H9 (cell line): ENCODE measurements around the gene DKK3. TPM values are rescaled to one million over a fixed set of nuclear protein-coding genes. Genes with fewer than 3 reads are reported as not detected.

Experiments used
- DNase-seq: peaks from one replicate; pipeline ENCODE4 v3.0.0-alpha.2; 2017
- H2AFZ ChIP-seq: one replicate; pipeline ENCODE4 v1.6.1; 2013; ENCODE audit warnings: mild to moderate bottlenecking, low read length, control low read depth, moderate library complexity
- H2AK5ac ChIP-seq: 2 replicates; pipeline ENCODE4 v1.6.1; 2013; ENCODE audit warnings: low read length, control low read depth, mixed read lengths; ENCODE audit not compliant: insufficient read length
- H2BK120ac ChIP-seq: one replicate; pipeline ENCODE4 v1.6.1; 2013; ENCODE audit warnings: low read depth, mild to moderate bottlenecking, low read length, control low read depth, inconsistent platforms; ENCODE audit not compliant: poor library complexity, severe bottlenecking
- H2BK12ac ChIP-seq: 2 replicates; pipeline ENCODE4 v1.6.1; 2013; ENCODE audit warnings: low read length, control low read depth, mixed read lengths, low read depth; ENCODE audit not compliant: insufficient read length
- H2BK15ac ChIP-seq: 2 replicates; pipeline ENCODE4 v1.6.1; 2013; ENCODE audit warnings: low read depth, low read length, control low read depth
- H2BK20ac ChIP-seq: one replicate; pipeline ENCODE4 v1.6.1; 2013; ENCODE audit warnings: low read depth, mild to moderate bottlenecking, low read length, control low read depth, inconsistent platforms; ENCODE audit not compliant: poor library complexity, severe bottlenecking
- H2BK5ac ChIP-seq: 2 replicates; pipeline ENCODE4 v1.6.1; 2013; ENCODE audit warnings: low read length, control low read depth, mixed read lengths; ENCODE audit not compliant: insufficient read length
- H3K14ac ChIP-seq: 2 replicates; pipeline ENCODE4 v1.6.1; 2013; ENCODE audit warnings: low read length, control low read depth; ENCODE audit not compliant: insufficient read depth
- H3K18ac ChIP-seq: 2 replicates; pipeline ENCODE4 v1.6.1; 2013; ENCODE audit warnings: low read depth, mild to moderate bottlenecking, mixed read lengths, low read length, control low read depth; ENCODE audit not compliant: insufficient read length
- H3K23ac ChIP-seq: 2 replicates; pipeline ENCODE4 v1.6.1; 2013; ENCODE audit warnings: low read length, control low read depth, mixed read lengths, low read depth; ENCODE audit not compliant: insufficient read length
- H3K23me2 ChIP-seq: 2 replicates; pipeline ENCODE4 v1.6.1; 2013; ENCODE audit warnings: low read depth, mild to moderate bottlenecking, mixed read lengths, low read length, control low read depth; ENCODE audit not compliant: insufficient read length, poor library complexity, severe bottlenecking
- H3K27ac ChIP-seq: 2 replicates; pipeline ENCODE4 v1.5.1; 2013; ENCODE audit warnings: low read length, control low read depth, mixed read lengths, low read depth; ENCODE audit not compliant: insufficient read length
- H3K27me3 ChIP-seq: 2 replicates; pipeline ENCODE4 v1.6.1; 2013; ENCODE audit warnings: low read length, control low read depth, inconsistent platforms; ENCODE audit not compliant: insufficient read depth
- H3K4ac ChIP-seq: 2 replicates; pipeline ENCODE4 v1.6.1; 2013; ENCODE audit warnings: low read depth, mild to moderate bottlenecking, control low read depth, inconsistent platforms, low read length, moderate library complexity
- H3K4me1 ChIP-seq: 2 replicates; pipeline ENCODE4 v1.6.1; 2013; ENCODE audit warnings: low read length, control low read depth, inconsistent platforms; ENCODE audit not compliant: insufficient read depth
- H3K4me2 ChIP-seq: 2 replicates; pipeline ENCODE4 v1.6.1; 2013; ENCODE audit warnings: low read length, control low read depth, mixed read lengths; ENCODE audit not compliant: insufficient read length, insufficient read depth
- H3K56ac ChIP-seq: 2 replicates; pipeline ENCODE4 v1.6.1; 2013; ENCODE audit warnings: low read depth, mild to moderate bottlenecking, mixed read lengths, low read length, control low read depth; ENCODE audit not compliant: insufficient read length
- H3K79me1 ChIP-seq: 2 replicates; pipeline ENCODE4 v1.6.1; 2013; ENCODE audit warnings: low read depth, mild to moderate bottlenecking, moderate library complexity, low read length, control low read depth, inconsistent platforms; ENCODE audit not compliant: insufficient read depth, poor library complexity, severe bottlenecking
- H3K79me2 ChIP-seq: 2 replicates; pipeline ENCODE4 v1.6.1; 2013; ENCODE audit warnings: low read length, control low read depth, inconsistent platforms; ENCODE audit not compliant: insufficient read depth
- H3K9ac ChIP-seq: 2 replicates; pipeline ENCODE4 v1.6.1; 2013; ENCODE audit warnings: low read length, control low read depth, mixed read lengths; ENCODE audit not compliant: insufficient read length; ENCODE audit errors: extremely low read depth
- H3K9me3 ChIP-seq: one replicate; pipeline ENCODE4 v1.6.1; 2013; ENCODE audit warnings: low read depth, low read length, inconsistent platforms; ENCODE audit not compliant: control insufficient read depth
- H3T11ph ChIP-seq: one replicate; pipeline ENCODE4 v1.6.1; 2013; ENCODE audit warnings: mild to moderate bottlenecking, low read length, control low read depth, inconsistent platforms
- H4K20me1 ChIP-seq: one replicate; pipeline ENCODE4 v1.6.1; 2013; ENCODE audit not compliant: control insufficient read depth, insufficient read length, insufficient read depth
- H4K5ac ChIP-seq: 2 replicates; pipeline ENCODE4 v1.6.1; 2013; ENCODE audit warnings: low read depth, mild to moderate bottlenecking, mixed read lengths, low read length, control low read depth; ENCODE audit not compliant: insufficient read length
- H4K8ac ChIP-seq: replicated peaks from 2 replicates; pipeline ENCODE4 v1.6.1; 2013; ENCODE audit warnings: low read length, control low read depth, mixed read lengths, low read depth; ENCODE audit not compliant: insufficient read length
- H4K91ac ChIP-seq: 2 replicates; pipeline ENCODE4 v1.6.1; 2013; ENCODE audit warnings: low read depth, mild to moderate bottlenecking, moderate library complexity, mixed read lengths, low read length, control low read depth; ENCODE audit not compliant: insufficient read length
- H3K27ac Mint-ChIP-seq, 3 experiments: 2 replicates in 2 of 3; 3 replicates in 1 of 3; pipeline ENCODE4 v1.8.0; 2020 to 2021; ENCODE audit warnings: mixed read lengths in 3 of 3, mild to moderate bottlenecking in 1 of 3, moderate library complexity in 1 of 3
- H3K27me3 Mint-ChIP-seq: 2 replicates; pipeline ENCODE4 v1.8.0; 2021; ENCODE audit warnings: low read depth, mild to moderate bottlenecking, moderate library complexity, mixed read lengths
- H3K36me3 Mint-ChIP-seq, 3 experiments: 2 replicates in 2 of 3; 3 replicates in 1 of 3; pipeline ENCODE4 v1.8.0; 2020 to 2021; ENCODE audit warnings: low read depth in 3 of 3, mixed read lengths in 3 of 3; ENCODE audit not compliant: insufficient read depth in 1 of 3
- H3K4me1 Mint-ChIP-seq, 2 experiments: 2 replicates each; pipeline ENCODE4 v1.8.0; 2020; ENCODE audit warnings: mixed read lengths in 2 of 2
- H3K4me3 Mint-ChIP-seq, 2 experiments: 2 replicates in 1 of 2; 3 replicates in 1 of 2; pipeline ENCODE4 v1.8.0; 2020 to 2021; ENCODE audit warnings: mild to moderate bottlenecking in 2 of 2, mixed read lengths in 2 of 2, moderate library complexity in 1 of 2
- H3K9me3 Mint-ChIP-seq, 2 experiments: 2 replicates in 1 of 2; 3 replicates in 1 of 2; pipeline ENCODE4 v1.8.0; 2020; ENCODE audit warnings: mild to moderate bottlenecking in 2 of 2, mixed read lengths in 2 of 2, moderate library complexity in 1 of 2
- WGBS: extraction: QIAGEN DNeasy Blood & Tissue Kit; methylation state at CpG from one replicate; pipeline ENCODE4 v1.1.7; 2013; ENCODE audit warnings: missing lambda C conversion rate, low lambda C conversion rate, mixed read lengths; ENCODE audit not compliant: insufficient read length; ENCODE audit errors: extremely low coverage; 5-methylcytosine and 5-hydroxymethylcytosine counted together
- total RNA-seq: library from RNA; stranded (reverse); gene quantifications from 2 replicates; pipeline ENCODE4 v1.2.1, GENCODE V29; 2021
- TF ChIP-seq, protein P1 (sequence below): fragments of 200-600 bp; sonication (generic); conservative IDR thresholded peaks from 3 replicates; pipeline ENCODE4 v1.8.0; 2021; ENCODE audit warnings: antibody characterized with exemption, mild to moderate bottlenecking

Gene DKK3
- total RNA-seq, 1 experiment from 2014 or later: 17.1 TPM

DNA sequence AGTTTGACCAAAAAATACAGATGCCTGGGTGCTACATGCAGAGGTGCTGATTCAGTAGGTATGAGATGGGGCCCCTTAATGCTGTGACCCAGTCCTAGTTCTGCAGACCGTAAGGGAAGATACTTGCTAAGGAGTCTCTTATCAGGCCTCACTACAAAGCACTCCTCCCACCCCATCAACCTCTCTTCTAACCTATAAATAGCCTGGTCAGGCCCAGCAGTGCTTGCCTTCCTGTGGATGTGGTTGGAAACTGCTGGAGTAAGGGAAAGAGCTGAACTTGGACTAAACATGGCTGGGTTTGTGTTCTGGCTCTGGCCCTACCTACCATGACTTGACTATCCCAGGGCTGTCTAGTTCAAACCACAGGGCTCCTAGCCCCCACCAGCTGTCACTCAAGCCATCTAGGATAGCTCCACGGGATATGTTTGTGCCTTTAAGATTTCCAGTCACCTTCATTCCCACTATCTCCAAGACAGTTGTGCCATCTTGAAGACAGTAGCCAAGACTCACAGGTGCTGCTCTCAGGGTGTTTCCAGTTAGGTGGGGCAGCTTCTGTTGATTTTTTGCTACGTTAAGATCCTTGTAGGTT lies 9.5 kb upstream of the DKK3 start:
- WGBS: no CpG with 5 or more reads among the region's 3 CpGs
- no peaks in the 10 kb centered on the region for H3K23me2 ChIP-seq
- no peak overlapping the region for H3K27ac ChIP-seq
- H3K4ac ChIP-seq: no peak overlapping the region
- no peak overlapping the region for H2AK5ac ChIP-seq
- TF ChIP-seq, protein P1, sequence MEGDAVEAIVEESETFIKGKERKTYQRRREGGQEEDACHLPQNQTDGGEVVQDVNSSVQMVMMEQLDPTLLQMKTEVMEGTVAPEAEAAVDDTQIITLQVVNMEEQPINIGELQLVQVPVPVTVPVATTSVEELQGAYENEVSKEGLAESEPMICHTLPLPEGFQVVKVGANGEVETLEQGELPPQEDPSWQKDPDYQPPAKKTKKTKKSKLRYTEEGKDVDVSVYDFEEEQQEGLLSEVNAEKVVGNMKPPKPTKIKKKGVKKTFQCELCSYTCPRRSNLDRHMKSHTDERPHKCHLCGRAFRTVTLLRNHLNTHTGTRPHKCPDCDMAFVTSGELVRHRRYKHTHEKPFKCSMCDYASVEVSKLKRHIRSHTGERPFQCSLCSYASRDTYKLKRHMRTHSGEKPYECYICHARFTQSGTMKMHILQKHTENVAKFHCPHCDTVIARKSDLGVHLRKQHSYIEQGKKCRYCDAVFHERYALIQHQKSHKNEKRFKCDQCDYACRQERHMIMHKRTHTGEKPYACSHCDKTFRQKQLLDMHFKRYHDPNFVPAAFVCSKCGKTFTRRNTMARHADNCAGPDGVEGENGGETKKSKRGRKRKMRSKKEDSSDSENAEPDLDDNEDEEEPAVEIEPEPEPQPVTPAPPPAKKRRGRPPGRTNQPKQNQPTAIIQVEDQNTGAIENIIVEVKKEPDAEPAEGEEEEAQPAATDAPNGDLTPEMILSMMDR: no peak
- no peak overlapping the region for H4K8ac ChIP-seq
- no peak overlapping the region for H2AFZ ChIP-seq
- H4K5ac ChIP-seq: no peak overlapping the region
- H2BK5ac ChIP-seq: no peak overlapping the region
- H2BK15ac ChIP-seq: no peak overlapping the region
- H3K4me1 Mint-ChIP-seq: peaks cover 12 to 14% of the 10 kb centered on the region in 2 experiments
- no peaks in the 10 kb centered on the region for H4K20me1 ChIP-seq
- H3K4me3 Mint-ChIP-seq: no peak overlapping the region
- H3T11ph ChIP-seq: no peak overlapping the region
- no peak overlapping the region for H2BK120ac ChIP-seq
- H3K9ac ChIP-seq: no peak overlapping the region
- peaks cover 3% of the 10 kb centered on the region for H3K27me3 Mint-ChIP-seq
- H3K9me3 Mint-ChIP-seq: peaks cover 5 to 6% of the 10 kb centered on the region in 2 experiments; a peak in 3 of 5 replicates
- no peak overlapping the region for H3K56ac ChIP-seq
- H3K36me3 Mint-ChIP-seq: peaks cover 3 to 5% (median 4%) of the 10 kb centered on the region in 3 experiments; a peak in 4 of 7 replicates
- no peak for DNase-seq
- no peak overlapping the region for H3K27ac Mint-ChIP-seq
- H3K4me1 ChIP-seq: peaks cover 2% of the 10 kb centered on the region; the same call in 1 of the 2 replicates
- H2BK20ac ChIP-seq: no peak overlapping the region
- no peaks in the 10 kb centered on the region for H3K27me3 ChIP-seq
- H3K18ac ChIP-seq: no peak overlapping the region
- H3K14ac ChIP-seq: no peak overlapping the region
- H3K23ac ChIP-seq: no peak overlapping the region
- H3K4me2 ChIP-seq: no peak overlapping the region
- no peaks in the 10 kb centered on the region for H3K9me3 ChIP-seq
- no peaks in the 10 kb centered on the region for H3K79me2 ChIP-seq
- H3K79me1 ChIP-seq: no peaks in the 10 kb centered on the region
- H4K91ac ChIP-seq: no peak overlapping the region
- H2BK12ac ChIP-seq: no peak overlapping the region
